Measurements from ENCODE around the gene GPR142.

GRCh38 chr17:74396567-74396966, 29.3 kb downstream of the GPR142 start:
- TF ChIP-seq EZH2 (IDR thresholded peaks at IDR 0.05; ENCODE audit: low read length) (no peak), CTCF (optimal IDR thresholded peaks at IDR 0.05 in 1 of 3, IDR thresholded peaks at IDR 0.05 in 1 of 3, conservative IDR thresholded peaks at IDR 0.05 in 1 of 3; ENCODE audit: extremely low read depth in 1 of 3, insufficient read depth in 2 of 3, low read length in 3 of 3) (no peak)

Data from keratinocyte (primary cell).